Measurements from ENCODE around the gene TRIO.

DNA sequence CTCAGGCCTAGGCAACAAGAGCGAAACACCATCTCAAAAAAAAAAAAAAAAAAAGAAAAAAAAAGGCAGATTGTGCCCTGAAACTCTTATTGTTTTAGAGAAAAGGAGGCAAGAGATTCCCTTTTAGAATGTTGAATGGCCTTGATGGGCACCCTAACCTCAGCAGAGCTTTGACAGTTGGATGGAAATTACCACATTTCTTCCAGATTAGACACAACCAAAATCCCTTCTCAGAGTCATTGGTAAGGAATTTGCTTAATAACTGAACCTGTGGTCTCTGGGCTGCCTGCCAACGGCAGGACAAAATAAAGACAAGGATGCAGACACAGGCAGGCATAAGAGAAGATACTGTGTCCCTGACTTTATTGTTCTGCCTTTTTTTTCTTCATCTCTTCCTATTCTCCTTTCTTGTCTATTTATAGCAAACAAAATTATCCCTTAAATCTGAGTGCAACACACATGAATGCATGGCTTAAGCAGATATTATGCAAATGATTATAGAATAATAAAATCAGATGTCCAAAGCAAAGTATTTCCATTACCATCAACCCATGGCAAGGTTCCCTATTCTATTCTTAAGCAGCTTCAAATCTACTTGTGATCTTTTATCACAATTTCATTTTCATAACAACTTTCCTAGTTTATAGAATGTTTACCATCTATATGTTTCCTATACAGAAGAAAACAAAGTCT is 37.3 kb upstream of the TRIO start:
- TF ChIP-seq, protein P1, sequence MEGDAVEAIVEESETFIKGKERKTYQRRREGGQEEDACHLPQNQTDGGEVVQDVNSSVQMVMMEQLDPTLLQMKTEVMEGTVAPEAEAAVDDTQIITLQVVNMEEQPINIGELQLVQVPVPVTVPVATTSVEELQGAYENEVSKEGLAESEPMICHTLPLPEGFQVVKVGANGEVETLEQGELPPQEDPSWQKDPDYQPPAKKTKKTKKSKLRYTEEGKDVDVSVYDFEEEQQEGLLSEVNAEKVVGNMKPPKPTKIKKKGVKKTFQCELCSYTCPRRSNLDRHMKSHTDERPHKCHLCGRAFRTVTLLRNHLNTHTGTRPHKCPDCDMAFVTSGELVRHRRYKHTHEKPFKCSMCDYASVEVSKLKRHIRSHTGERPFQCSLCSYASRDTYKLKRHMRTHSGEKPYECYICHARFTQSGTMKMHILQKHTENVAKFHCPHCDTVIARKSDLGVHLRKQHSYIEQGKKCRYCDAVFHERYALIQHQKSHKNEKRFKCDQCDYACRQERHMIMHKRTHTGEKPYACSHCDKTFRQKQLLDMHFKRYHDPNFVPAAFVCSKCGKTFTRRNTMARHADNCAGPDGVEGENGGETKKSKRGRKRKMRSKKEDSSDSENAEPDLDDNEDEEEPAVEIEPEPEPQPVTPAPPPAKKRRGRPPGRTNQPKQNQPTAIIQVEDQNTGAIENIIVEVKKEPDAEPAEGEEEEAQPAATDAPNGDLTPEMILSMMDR (IDR thresholded peaks at IDR 0.05; ENCODE audit: extremely low read depth in 1 of 2, insufficient read depth in 1 of 2, low read depth in 1 of 2, low read length in 2 of 2): no peak
- TF ChIP-seq POLR2A (IDR thresholded peaks at IDR 0.05; ENCODE audit: low read depth, low read length): no peak
- no peak for TF ChIP-seq EZH2 (IDR thresholded peaks at IDR 0.05; ENCODE audit: borderline replicate concordance, low read depth, low read length, severe bottlenecking)
- no peak for TF ChIP-seq MYC (IDR thresholded peaks at IDR 0.05; ENCODE audit: low read depth, low read length)
- TF ChIP-seq FOS (IDR thresholded peaks at IDR 0.05; ENCODE audit: borderline replicate concordance, insufficient read depth, low read length): peak; percentile 57
- TF ChIP-seq, protein P2, sequence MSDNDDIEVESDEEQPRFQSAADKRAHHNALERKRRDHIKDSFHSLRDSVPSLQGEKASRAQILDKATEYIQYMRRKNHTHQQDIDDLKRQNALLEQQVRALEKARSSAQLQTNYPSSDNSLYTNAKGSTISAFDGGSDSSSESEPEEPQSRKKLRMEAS (IDR thresholded peaks at IDR 0.05; ENCODE audit: insufficient read depth, insufficient read length): no peak
- TF ChIP-seq POLR2AphosphoS5 (IDR thresholded peaks at IDR 0.05; ENCODE audit: insufficient read depth, low read depth, low read length): peak; percentile 38
- TF ChIP-seq JUN (IDR thresholded peaks at IDR 0.05; ENCODE audit: borderline replicate concordance, insufficient read depth, insufficient read length, low read depth): peak; percentile 77
- TF ChIP-seq GATA2 (IDR thresholded peaks at IDR 0.05; ENCODE audit: insufficient read depth, insufficient read length, low read depth, low read length): no peak
